Measurements from ENCODE around the gene TPSD1.
"Not testable (repeated sequence)": the region's sequence is repeated elsewhere in the genome, so short reads cannot be mapped to it uniquely, and the experiment has no call there.

TPSD1 gene

GRCh38 chr16:1262846-1263221 lies 7.0 kb downstream of the TPSD1 start:
- DNase-seq (ENCODE audit: low spot score): no peak

GRCh38 chr16:1263591-1264344 lies 7.9 kb downstream of the TPSD1 start:
- no peak for DNase-seq (ENCODE audit: low spot score)

GRCh38 chr16:1264345-1265089 lies 8.6 kb downstream of the TPSD1 start:
- DNase-seq (ENCODE audit: low spot score): no peak

- no peak for DNase-seq (ENCODE audit: low spot score)
Observed at GRCh38 chr16:1265090-1265630, 9.3 kb downstream of the TPSD1 start.

DNA sequence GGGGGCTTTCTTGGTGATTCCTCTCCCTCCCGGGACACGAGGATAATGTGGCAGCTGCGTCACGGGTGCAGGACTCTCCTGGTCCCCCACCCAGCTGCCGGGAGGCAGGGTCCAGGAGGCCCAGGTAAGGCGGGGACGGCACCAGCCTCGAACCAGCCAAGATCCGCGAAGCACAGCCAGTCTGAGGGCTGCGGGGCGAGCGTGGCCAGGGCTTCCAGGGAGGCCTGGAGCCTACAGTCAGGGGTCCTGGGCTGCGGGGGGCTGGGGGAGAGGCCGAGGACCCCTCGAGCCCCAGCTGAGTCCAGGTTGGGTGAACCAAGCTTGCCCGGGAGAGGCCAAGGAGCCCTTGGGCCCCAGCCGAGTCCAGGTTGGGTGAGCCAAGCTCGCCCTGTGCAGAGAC lies 10.0 kb downstream of the TPSD1 start:
- DNase-seq (ENCODE audit: low spot score): no peak

- DNase-seq (ENCODE audit: low spot score): not testable (repeated sequence)
Observed at GRCh38 chr16:1269418-1269817, 13.5 kb downstream of the TPSD1 start.

DNA sequence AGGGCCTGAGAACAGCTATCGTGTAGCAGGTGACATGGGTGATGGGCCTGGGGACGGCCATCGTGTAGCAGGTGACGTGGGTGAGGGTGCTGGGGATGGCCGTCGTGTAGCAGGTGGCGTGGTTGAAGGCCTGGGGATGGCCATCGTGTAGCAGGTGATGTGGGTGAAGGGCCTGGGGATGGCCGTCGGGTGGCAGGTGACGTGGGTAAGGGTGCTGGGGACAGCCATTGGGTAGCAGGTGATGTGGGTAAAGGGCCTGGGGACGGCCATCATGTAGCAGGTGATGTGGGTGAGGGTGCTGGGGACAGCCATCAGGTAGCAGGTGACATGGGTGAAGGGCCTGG lies 15.5 kb downstream of the TPSD1 start:
- DNase-seq (ENCODE audit: low spot score): no peak

- DNase-seq (ENCODE audit: low spot score): not testable (repeated sequence)
Observed at GRCh38 chr16:1271724-1272413, 16.0 kb downstream of the TPSD1 start.

DNA sequence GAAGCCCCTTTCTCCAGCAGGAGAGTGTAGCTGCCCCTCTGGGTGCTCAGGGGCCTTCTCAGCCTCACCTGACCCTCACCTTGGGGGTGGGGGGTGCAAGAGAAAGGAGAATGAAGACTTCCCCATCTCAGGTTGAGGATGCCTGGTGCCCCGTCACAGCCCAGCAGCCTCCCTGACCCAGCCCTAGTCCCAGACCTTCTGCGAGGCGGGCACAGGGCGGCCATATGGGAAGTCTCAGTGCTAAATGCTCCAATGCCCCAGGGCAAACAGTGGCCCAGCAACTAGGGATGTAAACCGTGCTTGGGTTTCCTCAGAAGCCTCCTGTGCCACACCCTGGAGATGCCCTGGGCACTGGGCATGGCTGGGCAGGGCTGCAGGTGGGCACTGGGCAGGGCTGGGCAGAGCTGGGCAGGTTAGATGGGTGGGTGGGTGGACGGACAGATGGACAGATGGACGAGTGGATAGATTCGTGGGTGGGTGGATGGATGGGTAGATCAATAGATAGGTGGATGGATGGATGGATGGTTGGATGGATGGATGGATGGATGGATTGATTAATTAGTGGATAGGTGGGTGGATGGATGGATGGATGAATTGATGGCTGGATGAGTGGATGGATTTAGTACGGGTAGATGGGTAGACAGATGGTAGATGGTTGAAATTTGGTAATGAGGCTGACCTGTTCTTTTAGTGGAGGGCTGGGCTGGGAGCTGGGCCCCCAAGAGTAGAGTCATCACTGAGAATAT lies 16.8 kb downstream of the TPSD1 start:
- DNase-seq (ENCODE audit: low spot score): no peak

DNA sequence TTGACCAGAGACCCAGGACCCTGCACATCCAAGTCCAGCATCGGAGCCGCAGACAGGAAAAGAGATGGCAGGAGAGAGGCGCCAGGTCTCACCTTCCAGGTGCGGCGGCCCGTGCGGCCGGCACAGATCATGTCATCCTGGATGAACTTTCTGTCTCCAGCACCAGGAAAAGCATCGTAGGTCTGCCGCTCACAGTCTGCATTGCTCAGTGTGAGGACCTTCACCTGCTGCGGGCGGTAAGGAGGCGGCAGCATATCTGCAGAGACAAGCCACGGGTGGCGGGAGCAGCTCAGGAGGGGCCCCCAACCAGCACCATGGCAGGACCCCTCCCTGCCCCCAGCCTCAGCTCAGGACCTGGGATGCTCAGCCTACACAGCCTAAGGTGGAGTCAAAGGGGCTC lies 17.9 kb downstream of the TPSD1 start:
- no peak for DNase-seq (ENCODE audit: low spot score)

DNA sequence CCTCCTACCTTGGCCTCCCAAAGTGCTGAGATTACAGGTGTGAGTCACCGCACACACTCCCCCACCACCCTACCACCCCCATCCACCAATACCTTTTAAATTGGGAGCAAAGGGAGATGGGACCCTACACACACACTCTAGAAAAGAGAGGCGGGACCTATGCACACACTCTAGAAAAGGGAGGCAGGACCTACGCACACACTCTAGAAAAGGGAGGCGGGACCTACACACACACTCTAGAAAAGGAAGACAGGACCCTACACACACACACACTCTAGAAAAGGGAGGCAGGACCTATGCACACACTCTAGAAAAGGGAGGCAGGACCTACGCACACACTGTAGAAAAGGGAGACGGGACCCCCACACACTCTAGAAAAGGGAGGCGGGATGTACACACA lies 18.9 kb downstream of the TPSD1 start:
- no peak for DNase-seq (ENCODE audit: low spot score)

DNA sequence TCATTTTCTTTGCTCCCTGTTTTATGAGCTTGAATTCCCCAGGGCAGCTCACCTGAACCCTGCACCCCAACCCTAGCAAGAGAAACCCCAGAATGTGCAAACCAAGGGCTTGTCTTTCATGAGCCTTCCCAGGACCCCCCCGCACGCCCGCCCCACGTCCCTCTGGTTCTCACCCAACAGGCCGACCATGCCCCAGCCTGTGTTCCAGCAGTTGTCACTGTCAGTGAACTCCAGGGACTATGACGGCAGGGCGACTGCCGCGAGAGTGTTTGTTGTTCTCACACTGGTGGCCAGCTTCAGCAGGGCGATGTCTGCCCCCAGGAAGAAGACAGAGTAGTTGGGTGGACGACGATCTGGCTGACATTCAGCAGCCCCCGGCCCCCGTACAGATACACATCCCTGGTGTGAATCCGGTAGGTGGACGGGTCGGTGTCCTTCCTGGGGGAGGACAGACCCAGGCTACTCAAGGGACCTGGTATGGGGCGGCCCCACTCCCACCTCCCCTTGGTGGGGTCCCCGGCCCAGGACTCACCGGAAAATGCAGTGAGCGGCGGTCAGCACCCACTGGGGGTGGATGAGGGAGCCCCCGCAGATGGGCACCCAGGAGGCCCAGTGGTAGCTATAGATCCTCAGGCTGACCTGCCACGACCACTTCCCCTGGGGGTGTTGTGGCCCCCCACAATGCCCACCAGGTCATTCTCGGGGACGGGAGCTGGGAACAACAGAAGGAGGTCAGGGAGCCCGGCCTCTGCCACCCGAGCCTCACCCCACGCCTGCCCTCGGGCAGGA lies 20.1 kb downstream of the TPSD1 start:
- no peak for DNase-seq (ENCODE audit: low spot score)

DNA sequence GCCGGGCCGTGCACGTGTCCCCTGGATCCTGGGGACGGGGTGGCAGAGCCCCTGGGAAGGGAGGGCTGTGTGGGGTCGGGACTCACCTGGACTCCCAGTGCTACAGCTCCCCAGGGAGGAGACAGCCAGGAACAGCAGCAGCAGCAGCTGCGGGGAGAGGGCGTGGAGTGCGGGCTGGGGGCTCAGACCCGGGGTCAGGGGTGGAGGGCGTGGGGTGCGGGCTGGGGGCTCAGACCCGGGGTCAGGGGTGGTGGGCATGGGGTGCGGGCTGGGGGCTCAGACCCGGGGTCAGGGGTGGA lies 20.7 kb downstream of the TPSD1 start:
- no peak for DNase-seq (ENCODE audit: low spot score)

DNA sequence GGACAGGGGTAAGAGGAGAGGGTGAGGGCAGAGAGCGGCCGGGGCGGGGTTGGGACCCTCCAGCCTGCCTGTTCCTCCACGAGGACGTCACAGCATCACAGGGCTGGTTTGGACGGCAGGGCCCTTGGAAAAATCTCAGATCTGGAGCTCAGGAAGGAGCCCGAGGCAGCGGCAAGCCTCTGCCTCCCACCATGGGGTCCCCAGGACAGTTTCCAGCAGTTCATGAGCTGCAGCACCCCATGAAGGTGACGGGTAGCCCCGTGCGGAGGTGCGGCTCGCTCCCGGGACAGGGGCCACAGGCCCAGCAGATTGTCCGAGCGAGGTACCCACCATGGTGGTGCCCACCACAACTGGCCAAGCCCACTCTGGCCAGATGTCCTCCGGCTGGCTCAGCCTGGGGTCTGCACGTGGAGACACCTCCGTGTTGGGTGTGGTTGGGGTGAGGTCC lies 21.3 kb downstream of the TPSD1 start:
- no peak for DNase-seq (ENCODE audit: low spot score)

- DNase-seq (ENCODE audit: low spot score): no peak
Observed at GRCh38 chr16:1277617-1278282, 21.9 kb downstream of the TPSD1 start.

DNA sequence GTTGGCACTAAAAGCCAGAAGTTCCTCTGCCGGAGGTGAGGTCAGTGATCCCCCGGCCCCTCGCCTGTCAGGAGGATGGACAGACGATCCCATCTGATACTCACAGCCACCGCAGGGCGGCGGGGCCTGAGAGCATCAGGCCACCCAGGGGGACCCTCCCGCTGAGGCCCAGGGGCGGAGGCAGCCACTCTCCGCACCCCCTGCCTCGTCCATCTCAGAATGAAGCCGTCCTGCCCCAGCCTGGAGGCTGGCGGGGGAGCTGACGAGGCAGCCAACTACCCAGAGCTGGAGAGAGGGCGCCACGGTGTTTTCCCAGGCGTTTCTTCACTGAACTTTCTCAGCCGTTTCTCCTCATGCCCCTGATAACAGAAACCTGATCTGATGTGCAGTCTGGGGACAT lies 22.6 kb downstream of the TPSD1 start:
- DNase-seq (ENCODE audit: low spot score): no peak

DNA sequence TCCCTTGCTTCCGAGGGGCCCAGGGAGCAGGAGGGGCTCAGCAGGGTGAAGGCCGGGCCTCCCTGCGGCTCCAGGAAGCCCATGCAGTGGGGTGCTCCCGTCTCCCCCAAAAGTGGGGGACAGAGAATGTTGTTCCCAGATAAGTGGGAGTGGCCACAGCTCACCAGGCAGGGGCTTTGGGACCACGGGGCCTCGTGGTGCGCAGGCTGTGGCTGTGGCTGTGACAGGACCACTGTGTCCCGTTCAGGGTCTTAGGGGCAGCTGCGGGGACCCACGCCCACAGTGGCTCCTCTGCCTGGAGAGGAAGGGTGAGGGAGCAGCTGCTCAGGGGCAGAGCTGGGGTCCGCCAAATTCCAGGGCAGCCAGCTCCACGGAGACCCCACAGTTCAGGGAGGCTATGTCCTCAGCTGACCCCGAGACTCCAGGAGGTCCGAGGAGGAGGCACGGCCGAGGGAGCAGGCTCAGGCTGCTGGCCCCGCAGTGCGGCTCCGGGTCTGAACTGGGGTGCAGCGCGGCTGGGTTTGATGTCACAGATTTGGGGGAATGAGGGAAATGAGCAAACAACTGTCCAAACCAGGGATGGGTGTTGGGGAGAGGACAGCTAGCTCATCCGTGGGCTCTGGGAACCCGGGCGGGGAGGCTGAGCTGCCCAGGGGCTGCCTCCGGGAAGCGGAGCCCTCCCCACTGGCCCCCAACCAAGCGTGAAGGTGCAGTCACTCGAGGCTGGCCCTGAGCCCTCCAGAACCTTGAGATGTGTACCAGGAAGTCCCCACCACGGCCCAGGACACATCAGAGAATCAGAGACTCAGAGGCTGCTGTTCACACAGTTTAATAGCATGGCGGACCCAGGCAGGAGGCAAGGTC lies 23.4 kb downstream of the TPSD1 start:
- DNase-seq (ENCODE audit: low spot score): no peak

DNA sequence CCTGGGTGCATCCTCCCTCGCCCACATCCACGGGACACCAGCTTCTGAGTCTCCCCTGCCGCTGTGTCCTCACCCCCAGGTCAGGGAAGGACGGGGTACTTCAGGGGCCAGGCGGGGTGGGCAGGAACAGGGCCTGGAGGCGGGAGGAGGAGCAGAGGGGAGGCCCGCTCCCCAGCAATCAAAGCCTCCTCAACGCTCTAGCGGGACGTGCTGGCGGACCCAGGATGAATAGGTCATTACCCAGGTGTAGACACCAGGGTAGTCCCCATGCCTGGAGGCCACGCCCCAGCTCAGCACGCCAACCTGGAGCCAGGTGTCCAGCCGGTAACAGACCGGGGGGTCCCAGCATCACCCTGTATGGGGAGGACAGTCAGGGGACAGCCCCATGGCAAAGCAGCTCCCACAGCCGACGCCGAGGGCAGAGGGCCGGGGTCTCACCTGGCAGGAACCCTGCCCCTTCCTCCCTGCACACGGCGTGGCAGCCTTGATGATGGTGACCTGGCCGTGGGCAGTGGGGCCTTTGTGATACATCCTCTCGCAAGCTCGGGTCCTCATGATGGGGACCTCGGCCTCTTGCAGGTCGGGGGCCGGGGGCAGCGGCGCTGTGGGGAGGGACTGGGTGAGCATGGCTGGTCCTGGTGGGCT lies 24.2 kb downstream of the TPSD1 start:
- no peak for DNase-seq (ENCODE audit: low spot score)

- no peak for DNase-seq (ENCODE audit: low spot score)
Observed at GRCh38 chr16:1280783-1281182, 24.9 kb downstream of the TPSD1 start.

All from activated CD4-positive, alpha-beta T cell treated with anti-CD3 and anti-CD28 coated beads, Interleukin-2, Interleukin-4, amounts not matched to agents 100 ng/mL and 50 ng/mL, durations not matched to agents 16 hours and 8 hours (primary cell).